GM21515 (cell line): ENCODE measurements around the gene PCDHB13.
"Not testable (repeated sequence)": the region's sequence is repeated elsewhere in the genome, so short reads cannot be mapped to it uniquely, and the experiment has no call there.

Experiments
- ATAC-seq: cut with Tn5 transposase; IDR thresholded peaks from one replicate; pipeline ENCODE4 v1.9.1; 2021; ENCODE audit not compliant: unreplicated experiment

The PCDHB13 gene

GRCh38 chr5:141213656-141214339 lies at the start of gene PCDHB13:
Gene PCDHB13, plus strand, starts transcription at chr5:141213919. Its CDS starts 205 bp downstream, at chr5:141214124.
- ATAC-seq: not testable (repeated sequence)

GRCh38 chr5:141172381-141173204 lies 41.1 kb upstream of the PCDHB13 start, which contains the start of gene PCDHB7:
Gene PCDHB7, plus strand, starts transcription at chr5:141172644. Its CDS starts 192 bp downstream, at chr5:141172836.
- no peak for ATAC-seq

DNA sequence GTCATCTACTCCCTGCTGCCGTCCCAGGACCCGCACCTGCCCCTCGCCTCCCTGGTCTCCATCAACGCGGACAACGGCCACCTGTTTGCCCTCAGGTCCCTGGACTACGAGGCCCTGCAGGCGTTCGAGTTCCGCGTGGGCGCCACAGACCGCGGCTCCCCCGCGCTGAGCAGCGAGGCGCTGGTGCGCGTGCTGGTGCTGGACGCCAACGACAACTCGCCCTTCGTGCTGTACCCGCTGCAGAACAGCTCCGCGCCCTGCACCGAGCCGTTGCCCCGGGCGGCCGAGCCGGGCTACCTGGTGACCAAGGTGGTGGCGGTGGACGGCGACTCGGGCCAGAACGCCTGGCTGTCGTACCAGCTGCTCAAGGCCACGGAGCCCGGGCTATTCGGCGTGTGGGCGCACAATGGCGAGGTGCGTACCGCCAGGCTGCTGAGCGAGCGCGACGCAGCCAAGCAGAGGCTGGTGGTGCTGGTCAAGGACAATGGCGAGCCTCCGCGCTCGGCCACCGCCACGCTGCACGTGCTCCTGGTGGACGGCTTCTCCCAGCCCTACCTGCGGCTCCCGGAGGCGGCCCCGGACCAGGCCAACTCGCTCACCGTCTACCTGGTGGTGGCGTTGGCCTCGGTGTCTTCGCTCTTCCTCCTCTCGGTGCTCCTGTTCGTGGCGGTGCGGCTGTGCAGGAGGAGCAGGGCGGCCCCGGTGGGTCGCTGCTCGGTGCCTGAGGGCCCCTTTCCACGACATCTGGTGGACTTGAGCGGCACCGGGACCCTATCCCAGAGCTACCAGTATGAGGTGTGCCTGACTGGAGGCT lies 39.2 kb upstream of the PCDHB13 start:
- not testable (repeated sequence) for ATAC-seq

GRCh38 chr5:141175933-141176332 lies 37.8 kb upstream of the PCDHB13 start:
- ATAC-seq: no peak

- ATAC-seq: not testable (repeated sequence)
Observed at GRCh38 chr5:141177577-141178191, 36.0 kb upstream of the PCDHB13 start, which contains the start of gene PCDHB8. Gene PCDHB8, plus strand, starts transcription at chr5:141177790. Its CDS starts 245 bp downstream, at chr5:141178035.

GRCh38 chr5:141179371-141179770 lies 34.3 kb upstream of the PCDHB13 start:
- not testable (repeated sequence) for ATAC-seq

DNA sequence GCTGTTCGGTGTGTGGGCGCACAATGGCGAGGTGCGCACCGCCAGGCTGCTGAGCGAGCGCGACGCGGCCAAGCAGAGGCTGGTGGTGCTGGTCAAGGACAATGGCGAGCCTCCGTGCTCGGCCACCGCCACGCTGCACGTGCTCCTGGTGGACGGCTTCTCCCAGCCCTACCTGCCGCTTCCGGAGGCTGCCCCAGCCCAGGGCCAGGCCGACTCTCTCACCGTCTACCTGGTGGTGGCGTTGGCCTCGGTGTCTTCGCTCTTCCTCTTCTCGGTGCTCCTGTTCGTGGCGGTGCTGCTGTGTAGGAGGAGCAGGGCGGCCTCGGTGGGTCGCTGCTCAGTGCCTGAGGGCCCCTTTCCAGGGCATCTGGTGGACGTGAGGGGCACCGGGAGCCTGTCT lies 33.8 kb upstream of the PCDHB13 start:
- ATAC-seq: not testable (repeated sequence)

DNA sequence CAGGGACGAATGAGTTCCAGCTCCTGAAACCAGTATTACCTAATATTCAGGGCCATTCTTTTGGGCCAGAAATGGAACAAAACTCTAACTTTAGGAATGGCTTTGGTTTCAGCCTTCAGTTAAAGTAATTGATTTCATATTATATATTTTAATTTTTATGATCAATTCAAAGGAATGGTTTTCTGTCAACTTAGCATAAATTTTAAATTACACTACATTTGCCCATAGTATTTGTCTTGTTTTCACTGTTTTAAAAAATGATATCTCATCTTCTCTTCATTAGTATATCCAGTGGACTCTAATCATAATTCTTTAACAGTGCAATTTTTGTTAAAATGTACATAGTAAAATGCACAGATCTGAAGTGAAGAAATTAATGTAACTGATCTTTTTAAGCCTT lies 33.4 kb upstream of the PCDHB13 start:
- no peak for ATAC-seq

DNA sequence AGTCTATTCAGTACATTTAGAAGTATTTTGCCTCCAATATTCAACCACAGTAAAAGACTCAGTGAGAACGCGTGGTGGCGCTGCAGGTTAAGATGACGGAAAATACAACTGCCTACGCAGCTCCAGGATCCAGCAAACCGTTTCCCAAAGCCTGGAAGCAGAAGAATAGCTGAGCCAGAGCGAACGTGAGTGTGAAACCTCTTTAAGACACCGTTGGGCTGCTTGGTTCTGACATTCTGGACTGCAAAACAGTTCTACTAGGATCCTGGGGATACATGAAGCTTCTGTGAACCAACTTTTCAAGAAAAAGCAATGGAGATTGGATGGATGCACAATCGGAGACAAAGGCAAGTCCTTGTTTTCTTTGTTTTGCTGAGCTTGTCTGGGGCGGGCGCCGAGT lies 31.5 kb upstream of the PCDHB13 start, which contains the start of gene PCDHB16:
PCDHB16 (plus strand) TSS at position 140 of the 400 bp plus-strand sequence; CDS start at position 313, 173 bp downstream.
- no peak for ATAC-seq

GRCh38 chr5:141184117-141184855 lies 29.4 kb upstream of the PCDHB13 start:
- not testable (repeated sequence) for ATAC-seq

GRCh38 chr5:141186897-141187512 lies 26.7 kb upstream of the PCDHB13 start, which contains the start of gene PCDHB9:
Gene PCDHB9, plus strand, starts transcription at chr5:141187161. Its CDS starts 158 bp downstream, at chr5:141187319.
- no peak for ATAC-seq

DNA sequence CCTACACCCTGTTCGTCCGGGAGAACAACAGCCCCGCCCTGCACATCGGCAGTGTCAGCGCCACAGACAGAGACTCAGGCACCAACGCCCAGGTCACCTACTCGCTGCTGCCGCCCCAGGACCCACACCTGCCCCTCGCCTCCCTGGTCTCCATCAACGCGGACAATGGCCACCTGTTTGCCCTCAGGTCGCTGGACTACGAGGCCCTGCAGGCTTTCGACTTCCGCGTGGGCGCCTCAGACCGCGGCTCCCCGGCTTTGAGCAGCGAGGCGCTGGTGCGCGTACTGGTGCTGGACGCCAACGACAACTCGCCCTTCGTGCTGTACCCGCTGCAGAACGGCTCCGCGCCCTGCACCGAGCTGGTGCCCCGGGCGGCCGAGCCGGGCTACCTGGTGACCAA lies 25.0 kb upstream of the PCDHB13 start:
- ATAC-seq: not testable (repeated sequence)

- ATAC-seq: not testable (repeated sequence)
Observed at GRCh38 chr5:141189131-141189530, 24.6 kb upstream of the PCDHB13 start.

DNA sequence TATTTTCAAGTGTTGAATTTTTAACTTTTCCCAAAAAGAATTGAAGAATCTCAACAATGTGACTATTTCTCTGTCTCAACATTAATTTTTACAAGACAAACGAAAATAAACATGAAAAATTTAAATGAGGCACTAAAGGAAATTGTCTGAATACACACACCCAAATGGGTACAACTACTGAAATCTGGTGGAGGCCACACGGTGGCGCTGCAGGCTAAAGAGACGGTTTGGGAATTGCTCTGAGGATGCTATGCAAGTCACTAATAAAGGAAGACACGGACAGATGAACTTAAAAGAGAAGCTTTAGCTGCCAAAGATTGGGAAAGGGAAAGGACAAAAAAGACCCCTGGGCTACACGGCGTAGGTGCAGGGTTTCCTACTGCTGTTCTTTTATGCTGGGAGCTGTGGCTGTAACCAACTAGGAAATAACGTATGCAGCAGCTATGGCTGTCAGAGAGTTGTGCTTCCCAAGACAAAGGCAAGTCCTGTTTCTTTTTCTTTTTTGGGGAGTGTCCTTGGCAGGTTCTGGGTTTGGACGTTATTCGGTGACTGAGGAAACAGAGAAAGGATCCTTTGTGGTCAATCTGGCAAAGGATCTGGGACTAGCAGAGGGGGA lies 21.5 kb upstream of the PCDHB13 start, which contains the start of gene PCDHB10:
PCDHB10 (plus strand) TSS at position 244 of the 616 bp plus-strand sequence; CDS start at position 444, 200 bp downstream.
- no peak for ATAC-seq

GRCh38 chr5:141194332-141194731 lies 19.4 kb upstream of the PCDHB13 start:
- ATAC-seq: not testable (repeated sequence)

GRCh38 chr5:141196363-141196762 lies 17.4 kb upstream of the PCDHB13 start:
- ATAC-seq: no peak

- ATAC-seq: no peak
Observed at GRCh38 chr5:141199359-141200235, 14.1 kb upstream of the PCDHB13 start, which contains the start of gene PCDHB11. Gene PCDHB11, plus strand, starts transcription at chr5:141199627. Its CDS starts 148 bp downstream, at chr5:141199775.
